Myocyte (in vitro differentiated cells): Measurements from ENCODE around the gene TMEM150C. TPM values are rescaled to one million over a fixed set of nuclear protein-coding genes. Genes with fewer than 3 reads are reported as not detected.

ENCODE experiments used
- total RNA-seq: library from RNA; depleted of rRNA; stranded (reverse); fragments of >200 nt; gene quantifications from 2 replicates; pipeline ENCODE4 v1.2.3, GENCODE V29; 2014

TMEM150C gene
- total RNA-seq, 1 donor from 2014 or later: 1.5 TPM

Other genes starting within 250 kb of the TMEM150C start
- gene HNRNPD, start 188.0 kb downstream of the TMEM150C start, total RNA-seq: 28.4 and 32.7 TPM in 2 replicates
- 232 and 284 TPM in 2 replicates for gene HNRNPDL, start 131.5 kb downstream of the TMEM150C start, total RNA-seq
- 41.1 and 44.8 TPM in 2 replicates for gene ENOPH1, start 131.4 kb downstream of the TMEM150C start, total RNA-seq
- 33.6 and 45.0 TPM in 2 replicates for gene SCD5, start 236.8 kb upstream of the TMEM150C start, total RNA-seq